Fibroblast of the conjunctiva (primary cell): ENCODE data around the gene MYRFL.
A peak's percentile ranks its signal among the peaks of the same experiment; 100 is the strongest.

ENCODE experiments used
- DNase-seq: peaks from one replicate; pipeline ENCODE4 v3.0.0-alpha.2; 2010; ENCODE audit warnings: low read depth

The MYRFL gene

GRCh38 chr12:69932676-69933552, 107.9 kb downstream of the MYRFL start:
- DNase-seq, result no peak

- no peak for DNase-seq
Observed at GRCh38 chr12:69934011-69934410, 109.0 kb downstream of the MYRFL start.

GRCh38 chr12:69935651-69936100, 110.6 kb downstream of the MYRFL start:
- no peak for DNase-seq

GRCh38 chr12:69936214-69936731, 111.2 kb downstream of the MYRFL start:
- no peak for DNase-seq

- no peak for DNase-seq
Observed at GRCh38 chr12:69936766-69937165, 111.7 kb downstream of the MYRFL start.

- no peak for DNase-seq
Observed at GRCh38 chr12:69947123-69947522, 122.1 kb downstream of the MYRFL start.

- no peak for DNase-seq
Observed at GRCh38 chr12:69947897-69948296, 122.9 kb downstream of the MYRFL start.

GRCh38 chr12:69948851-69949250, 123.8 kb downstream of the MYRFL start:
- DNase-seq, result no peak

GRCh38 chr12:69949311-69950002, 124.4 kb downstream of the MYRFL start:
- no peak for DNase-seq

- no peak for DNase-seq
Observed at GRCh38 chr12:69951108-69951507, 126.1 kb downstream of the MYRFL start.

- no peak for DNase-seq
Observed at GRCh38 chr12:69952890-69953289, 127.9 kb downstream of the MYRFL start.

GRCh38 chr12:69961246-69961645, 136.2 kb downstream of the MYRFL start:
- no peak for DNase-seq

- no peak for DNase-seq
Observed at GRCh38 chr12:69966409-69966808, 141.4 kb downstream of the MYRFL start.

- no peak for DNase-seq
Observed at GRCh38 chr12:69966839-69967238, 141.8 kb downstream of the MYRFL start.

- DNase-seq, result no peak
Observed at GRCh38 chr12:69969011-69969410, 144.0 kb downstream of the MYRFL start.

- DNase-seq, result no peak
Observed at GRCh38 chr12:69972136-69972535, 147.1 kb downstream of the MYRFL start.

- no peak for DNase-seq
Observed at GRCh38 chr12:69978020-69978419, 153.0 kb downstream of the MYRFL start.

GRCh38 chr12:69981881-69982475, 157.0 kb downstream of the MYRFL start:
- DNase-seq, result no peak

- no peak for DNase-seq
Observed at GRCh38 chr12:69984241-69984640, 159.2 kb downstream of the MYRFL start.

GRCh38 chr12:69985656-69986055, 160.6 kb downstream of the MYRFL start:
- no peak for DNase-seq

- no peak for DNase-seq
Observed at GRCh38 chr12:69986114-69986513, 161.1 kb downstream of the MYRFL start.

GRCh38 chr12:69987579-69988091, 162.6 kb downstream of the MYRFL start:
- DNase-seq, result peak; percentile 67
